Retina (tissue), 1 donor: ENCODE measurements around the gene MAD2L1.

Source experiments
- DNase-seq: peaks from one replicate; pipeline ENCODE4 v3.0.0-alpha.2; 2016

MAD2L1 gene

GRCh38 chr4:120057416-120057815, 9.2 kb downstream of the MAD2L1 start:
- no peak for DNase-seq

GRCh38 chr4:120056246-120056645, 10.4 kb downstream of the MAD2L1 start:
- no peak for DNase-seq

- no peak for DNase-seq
Observed at GRCh38 chr4:120055795-120056194, 10.9 kb downstream of the MAD2L1 start.

GRCh38 chr4:120055162-120055561, 11.5 kb downstream of the MAD2L1 start:
- DNase-seq, result no peak

GRCh38 chr4:120053911-120054310, 12.7 kb downstream of the MAD2L1 start:
- DNase-seq, result no peak

- DNase-seq, result no peak
Observed at GRCh38 chr4:120052856-120053255, 13.8 kb downstream of the MAD2L1 start.

- no peak for DNase-seq
Observed at GRCh38 chr4:120051253-120051652, 15.4 kb downstream of the MAD2L1 start.

- DNase-seq, result peak; percentile 89
Observed at GRCh38 chr4:120049732-120050494, 16.7 kb downstream of the MAD2L1 start.

- no peak for DNase-seq
Observed at GRCh38 chr4:120043828-120044227, 22.8 kb downstream of the MAD2L1 start.

GRCh38 chr4:120037411-120037810, 29.2 kb downstream of the MAD2L1 start:
- no peak for DNase-seq

GRCh38 chr4:120034913-120035312, 31.7 kb downstream of the MAD2L1 start:
- DNase-seq, result no peak

GRCh38 chr4:120026853-120027252, 39.8 kb downstream of the MAD2L1 start:
- no peak for DNase-seq

GRCh38 chr4:120025516-120025915, 41.1 kb downstream of the MAD2L1 start:
- DNase-seq, result peak; percentile 11

GRCh38 chr4:120018786-120019185, 47.9 kb downstream of the MAD2L1 start:
- no peak for DNase-seq

- no peak for DNase-seq
Observed at GRCh38 chr4:120017939-120018692, 48.5 kb downstream of the MAD2L1 start.

GRCh38 chr4:120011725-120012124, 54.9 kb downstream of the MAD2L1 start:
- DNase-seq, result no peak

- DNase-seq, result no peak
Observed at GRCh38 chr4:120010646-120011045, 56.0 kb downstream of the MAD2L1 start.

GRCh38 chr4:120009731-120010130, 56.9 kb downstream of the MAD2L1 start:
- DNase-seq, result no peak

- no peak for DNase-seq
Observed at GRCh38 chr4:120008957-120009356, 57.7 kb downstream of the MAD2L1 start.

- DNase-seq, result no peak
Observed at GRCh38 chr4:120007896-120008436, 58.7 kb downstream of the MAD2L1 start.

- DNase-seq, result no peak
Observed at GRCh38 chr4:120007191-120007871, 59.3 kb downstream of the MAD2L1 start.
